CMK (cell line): ENCODE measurements around the gene AICDA.
"Not testable (repeated sequence)": the region's sequence is repeated elsewhere in the genome, so short reads cannot be mapped to it uniquely, and the experiment has no call there.

ENCODE experiments used
- DNase-seq: peaks from one replicate; pipeline ENCODE4 v3.0.0-alpha.2; 2010; ENCODE audit warnings: low read depth

The AICDA gene

DNA sequence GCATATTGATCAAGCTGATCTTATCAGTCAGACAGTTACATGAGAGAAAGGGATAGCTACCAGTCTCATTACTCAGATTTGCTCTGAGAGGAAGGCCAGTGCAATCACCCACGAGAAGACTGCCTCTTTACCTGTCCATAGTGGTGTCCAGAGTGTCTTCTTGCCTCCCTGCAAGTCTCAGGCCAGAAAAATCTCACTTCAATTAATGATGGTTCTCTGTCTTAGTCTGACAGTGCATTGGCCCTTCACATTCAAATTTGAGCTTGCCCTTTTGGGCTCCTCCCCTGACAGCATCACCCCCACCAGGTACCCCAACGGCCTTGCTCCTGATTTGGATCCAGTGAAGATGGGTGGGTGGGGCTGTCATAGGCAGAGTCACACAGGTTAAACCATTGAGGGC, at the start of gene AICDA:
TSS of gene AICDA (minus strand) at position 231 of the 400 bp plus-strand sequence. CDS start at position 139, 92 bp downstream.
- no peak for DNase-seq

DNA sequence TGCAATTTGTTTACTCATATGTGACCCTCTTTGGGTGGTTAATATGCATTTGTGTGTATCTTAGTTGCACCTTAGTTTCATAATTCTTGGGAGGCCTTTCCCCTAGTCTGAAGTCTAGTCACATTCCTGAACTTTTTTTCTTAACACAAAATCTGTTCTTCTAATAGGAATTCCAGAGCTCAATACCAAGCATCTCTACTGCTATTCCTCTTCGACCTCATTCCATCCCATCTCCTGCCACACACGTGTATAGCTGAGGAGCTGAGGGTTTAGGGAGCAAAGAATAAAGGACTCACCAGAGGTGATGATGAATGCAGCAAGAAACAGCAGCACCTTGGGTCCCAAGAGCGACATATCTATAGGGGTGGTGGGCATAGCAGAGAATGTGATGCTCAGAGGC, 49.1 kb upstream of the AICDA start:
- no peak for DNase-seq

- no peak for DNase-seq
Observed at GRCh38 chr12:8661016-8661415, 48.4 kb upstream of the AICDA start.

DNA sequence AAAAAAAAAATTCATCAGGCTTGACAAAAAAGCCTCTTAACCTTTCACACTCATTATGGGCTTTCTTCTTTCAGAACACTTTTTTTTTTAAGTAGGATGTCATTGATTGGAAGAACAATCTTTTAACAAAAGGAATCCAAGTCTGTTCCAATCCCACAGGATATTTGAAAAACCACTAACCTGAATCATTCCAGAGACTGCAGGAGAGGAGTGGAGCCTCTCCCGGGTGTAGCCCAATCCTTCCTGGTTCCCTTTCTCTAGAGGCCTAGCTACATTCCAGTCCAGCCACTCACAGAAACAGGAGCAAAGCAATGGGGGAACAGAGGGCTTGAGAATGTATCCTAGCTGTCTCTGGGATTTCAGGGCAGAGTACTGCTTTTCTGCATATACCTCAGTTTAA, 45.7 kb upstream of the AICDA start:
- no peak for DNase-seq

DNA sequence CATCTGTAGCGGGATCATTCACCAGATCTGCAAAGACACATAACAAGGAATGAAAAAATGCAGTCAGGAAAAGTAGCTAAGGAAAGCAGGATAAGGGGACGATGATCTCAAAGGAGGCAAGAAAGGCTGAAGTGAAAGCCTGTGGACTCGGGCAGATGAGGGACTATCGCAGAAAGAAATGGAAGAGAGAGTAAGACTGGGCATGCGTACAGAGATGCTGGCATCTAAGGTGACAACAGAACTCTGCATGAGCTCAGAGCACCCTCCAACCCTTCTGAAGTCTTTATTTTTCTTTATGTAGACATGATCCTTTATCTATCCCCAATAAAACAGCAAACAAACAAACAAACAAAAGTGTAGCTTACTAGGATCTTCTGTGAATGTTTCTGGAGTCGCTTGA, 42.8 kb upstream of the AICDA start:
- DNase-seq, result no peak

DNA sequence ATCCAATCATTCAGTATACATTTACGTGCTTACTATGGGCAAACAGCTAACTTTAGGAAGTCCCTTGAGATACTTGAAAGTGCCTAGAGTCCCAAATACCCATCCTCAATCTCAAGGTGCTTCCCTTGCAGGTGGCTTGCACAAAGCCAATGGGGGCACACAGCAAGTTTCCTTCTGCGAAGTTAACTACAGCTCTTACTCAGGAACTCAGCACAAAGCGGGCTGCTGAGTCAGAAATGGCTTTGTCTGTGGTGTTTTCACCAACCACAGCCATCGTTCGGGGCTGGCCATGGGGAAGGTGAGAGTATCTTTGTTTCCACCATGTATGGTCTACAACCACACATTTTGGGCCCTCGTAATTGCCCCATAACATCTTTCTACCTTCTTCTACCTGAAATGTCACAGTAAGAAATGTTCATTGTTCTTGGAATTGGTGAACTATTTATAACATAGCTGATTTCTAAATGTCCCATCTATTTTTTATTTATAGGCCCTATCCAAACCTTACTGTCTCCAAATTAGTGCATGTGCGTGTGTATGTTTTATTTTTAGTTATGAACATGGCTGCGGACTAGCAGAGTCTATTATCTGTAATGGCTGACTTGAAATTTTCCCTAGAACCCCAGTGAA, 36.0 kb upstream of the AICDA start:
- no peak for DNase-seq

DNA sequence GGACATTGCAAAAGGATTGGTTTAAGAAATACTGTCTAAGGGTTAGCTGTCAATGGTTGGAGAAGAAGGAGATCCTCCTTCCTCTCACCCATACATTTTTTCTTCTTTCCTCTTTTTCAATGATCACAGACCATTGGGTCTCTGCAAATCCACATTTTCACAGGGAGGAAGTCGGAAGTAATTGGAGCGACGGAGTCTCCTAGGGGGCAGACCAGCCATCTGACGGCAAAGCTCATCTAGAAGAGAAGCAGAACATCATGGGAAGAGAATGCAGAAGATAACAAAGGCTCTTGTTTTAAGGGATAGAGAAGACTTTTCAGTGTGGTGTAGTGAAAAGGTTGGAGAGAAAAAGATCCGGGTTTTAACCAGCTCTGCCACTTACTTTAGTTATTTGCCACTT, 35.3 kb upstream of the AICDA start:
- no peak for DNase-seq

- no peak for DNase-seq
Observed at GRCh38 chr12:8644345-8645248, 31.9 kb upstream of the AICDA start.

GRCh38 chr12:8642775-8643174, 30.1 kb upstream of the AICDA start:
- no peak for DNase-seq

DNA sequence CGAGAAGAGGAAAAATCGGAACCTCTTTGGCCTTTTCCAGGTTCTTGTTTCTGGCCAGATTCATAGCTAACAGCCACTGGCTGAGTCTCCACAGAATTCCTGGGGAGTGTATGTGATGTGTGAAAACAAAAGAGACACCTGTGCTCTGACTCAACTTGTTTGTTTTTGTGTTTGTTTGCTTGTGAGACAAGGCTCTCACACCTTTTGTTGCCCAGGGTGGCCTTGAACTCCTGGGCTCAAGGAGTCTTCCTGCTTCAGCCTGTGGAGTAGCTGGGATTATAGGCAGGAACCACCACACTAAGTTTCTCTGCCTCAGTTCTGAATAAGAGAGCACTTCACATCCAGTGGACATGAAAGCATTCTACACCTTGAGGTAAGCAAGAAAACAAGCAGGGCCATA, 27.3 kb upstream of the AICDA start:
- DNase-seq, result no peak

DNA sequence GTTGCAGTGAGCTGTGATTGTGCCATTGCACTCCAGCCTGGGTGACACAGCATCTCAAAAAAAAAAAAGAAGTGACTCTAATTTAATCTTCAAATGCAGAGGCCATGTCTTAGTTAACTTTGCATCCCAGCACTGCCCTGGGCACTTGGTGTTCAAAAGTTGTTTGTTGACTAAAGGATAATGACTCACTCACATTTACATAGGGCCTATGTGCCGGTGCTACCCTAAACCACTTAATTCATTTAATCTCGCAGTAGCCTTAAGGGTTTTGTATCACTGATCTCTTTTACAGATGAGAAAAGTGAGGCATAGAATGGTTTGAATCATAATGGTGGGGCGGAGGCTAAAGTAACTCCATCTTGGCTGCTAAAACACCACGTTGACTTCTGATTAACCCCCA, 26.3 kb upstream of the AICDA start:
- DNase-seq, result no peak

DNA sequence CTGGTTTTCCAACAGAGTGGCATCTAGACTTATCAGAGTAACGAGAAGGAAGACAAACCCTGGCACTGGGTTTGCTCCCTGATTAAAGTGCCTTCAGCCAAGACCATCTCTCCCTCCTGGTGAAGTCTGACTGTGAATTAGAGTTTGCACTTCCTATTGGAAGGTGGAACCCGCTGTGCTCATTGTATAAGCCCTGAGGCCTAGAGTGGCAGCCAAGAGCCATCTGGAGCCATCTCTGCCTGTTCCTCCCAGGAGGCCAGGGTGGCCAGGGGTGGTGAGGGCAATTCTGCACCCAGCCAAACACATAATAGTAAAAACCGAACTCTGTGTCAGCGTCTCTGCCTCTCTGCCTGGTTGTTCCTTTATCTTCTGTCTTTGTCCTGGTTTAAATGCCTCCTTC, 25.0 kb upstream of the AICDA start:
- no peak for DNase-seq

- no peak for DNase-seq
Observed at GRCh38 chr12:8637244-8637643, 24.6 kb upstream of the AICDA start.

GRCh38 chr12:8636581-8636980, 23.9 kb upstream of the AICDA start:
- no peak for DNase-seq

DNA sequence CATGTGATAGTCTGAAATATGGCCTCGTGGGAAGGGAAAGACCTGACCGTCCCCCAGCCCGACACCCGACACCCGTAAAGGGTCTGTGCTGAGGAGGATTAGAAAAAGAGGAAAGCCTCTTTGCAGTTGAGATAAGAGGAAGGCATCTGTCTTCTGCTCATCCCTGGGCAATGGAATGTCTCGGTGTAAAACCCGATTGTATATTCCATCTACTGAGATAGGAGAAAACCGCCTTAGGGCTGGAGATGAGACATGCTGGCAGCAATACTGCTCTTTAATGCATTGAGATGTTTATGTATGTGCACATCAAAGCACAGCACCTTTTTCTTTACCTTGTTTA, 23.3 kb upstream of the AICDA start:
- DNase-seq, result not testable (repeated sequence)

- DNase-seq, result not testable (repeated sequence)
Observed at GRCh38 chr12:8635342-8636006, 22.8 kb upstream of the AICDA start.

DNA sequence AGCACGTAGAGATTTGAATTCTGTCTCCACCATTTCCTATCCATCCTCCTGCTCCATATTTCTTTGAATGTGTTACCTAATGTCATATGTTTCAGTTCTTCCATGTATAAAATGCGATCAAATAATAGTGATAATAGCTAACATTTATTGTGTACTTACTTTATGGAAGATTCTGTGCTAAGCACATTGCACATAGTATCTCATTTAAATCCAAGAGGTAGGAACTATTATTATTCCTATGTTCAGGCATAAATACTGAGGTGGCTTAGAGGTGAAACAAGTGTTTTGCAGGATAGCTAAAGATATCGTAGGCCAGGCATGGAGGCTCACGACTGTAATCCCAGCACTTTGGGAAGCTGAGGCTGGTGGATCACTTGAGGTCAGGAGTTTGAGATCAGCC, 17.5 kb upstream of the AICDA start:
- no peak for DNase-seq

- no peak for DNase-seq
Observed at GRCh38 chr12:8629486-8630033, 16.9 kb upstream of the AICDA start.

DNA sequence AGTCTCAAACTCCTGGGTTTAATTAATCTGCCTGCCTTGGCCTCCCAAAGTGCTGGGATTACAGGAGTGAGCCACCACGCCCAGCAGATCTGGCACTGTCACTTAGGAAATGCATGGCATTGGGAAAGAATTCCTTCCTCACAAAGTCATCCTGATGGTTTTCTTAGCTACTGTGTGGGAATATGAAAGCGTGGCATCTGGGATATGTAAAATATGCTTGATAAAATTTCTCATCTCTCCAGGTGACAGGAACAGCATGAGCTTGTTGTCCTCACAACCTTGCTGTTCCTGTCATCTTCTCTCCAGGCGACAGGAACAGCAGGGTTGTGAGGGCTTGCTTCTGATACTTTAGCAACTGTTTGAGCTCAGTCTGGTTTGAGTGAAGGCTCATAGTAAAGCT, 16.1 kb upstream of the AICDA start:
- DNase-seq, result no peak

DNA sequence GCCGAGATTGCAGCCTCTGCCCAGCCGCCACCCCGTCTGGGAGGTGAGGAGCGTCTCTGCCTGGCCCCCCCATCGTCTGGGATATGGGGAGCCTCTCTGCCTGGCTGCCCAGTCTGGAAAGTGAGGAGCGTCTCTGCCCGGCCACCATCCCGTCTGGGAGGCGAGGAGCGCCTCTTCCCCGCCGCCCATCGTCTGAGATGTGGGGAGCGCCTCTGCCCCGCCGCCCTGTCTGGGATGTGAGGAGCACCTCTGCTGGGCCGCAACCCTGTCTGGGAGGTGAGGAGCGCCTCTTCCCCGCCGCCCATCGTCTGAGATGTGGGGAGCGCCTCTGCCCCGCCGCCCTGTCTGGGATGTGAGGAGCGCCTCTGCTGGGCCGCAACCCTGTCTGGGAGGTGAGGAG, 12.1 kb upstream of the AICDA start:
- not testable (repeated sequence) for DNase-seq

GRCh38 chr12:8622646-8623045, 10.0 kb upstream of the AICDA start:
- DNase-seq, result no peak

GRCh38 chr12:8615206-8615605, 2.5 kb upstream of the AICDA start:
- DNase-seq, result no peak

DNA sequence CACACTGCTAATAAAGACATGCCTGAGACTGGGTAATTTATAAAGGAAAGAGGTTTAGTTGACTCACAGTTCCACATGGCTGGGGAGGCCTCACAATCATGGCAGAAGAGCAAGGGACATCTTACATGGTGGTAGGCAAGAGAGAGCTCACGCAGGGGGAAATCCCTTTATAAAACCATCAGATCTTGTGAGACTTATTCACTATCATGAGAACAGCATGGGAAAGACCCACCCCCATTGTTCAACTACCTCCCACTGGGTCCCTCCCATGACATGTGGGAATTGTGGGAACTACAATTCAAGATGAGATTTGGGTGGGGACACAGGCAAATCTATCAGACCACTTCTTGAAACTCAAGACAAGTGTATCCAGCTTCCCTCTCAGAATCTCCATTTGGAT, 1.2 kb upstream of the AICDA start:
- not testable (repeated sequence) for DNase-seq
